Transverse colon (tissue), 4 donors: ENCODE results near the gene MEGF8. TPM values are rescaled to one million over a fixed set of nuclear protein-coding genes. Genes with fewer than 3 reads are reported as not detected.

ENCODE experiments used
- DNase-seq: peaks from one replicate; pipeline ENCODE4 v3.0.0-alpha.2; 2019
- H3K27ac ChIP-seq, 4 donors: fragments of 200-600 bp; sonication (generic); 2 replicates each; pipeline ENCODE4 v1.5.1; 2016 to 2018; ENCODE audit warnings: inconsistent platforms in 4 of 4
- H3K27me3 ChIP-seq: fragments of 200-600 bp; sonication (generic); 2 replicates; pipeline ENCODE4 v1.5.1; 2017; ENCODE audit warnings: inconsistent platforms
- H3K36me3 ChIP-seq, 4 donors: fragments of 200-600 bp; sonication (generic); 2 replicates each; pipeline ENCODE4 v1.5.1; 2017 to 2019; ENCODE audit warnings: inconsistent platforms in 4 of 4
- H3K4me1 ChIP-seq, 4 donors: fragments of 200-600 bp; sonication (generic); 2 replicates each; pipeline ENCODE4 v1.5.1; 2017 to 2020; ENCODE audit warnings: inconsistent platforms in 4 of 4
- H3K4me3 ChIP-seq, 4 donors: fragments of 200-600 bp; sonication (generic); 1 replicate in 1 of 4; 2 replicates in 3 of 4; pipeline versions ENCODE4 v1.5.1 to v1.6.1; 2017 to 2019; ENCODE audit warnings: inconsistent platforms in 4 of 4
- H3K9me3 ChIP-seq, 2 donors: fragments of 200-600 bp; sonication (generic); 2 replicates each; pipeline ENCODE4 v1.5.1; 2017 to 2019; ENCODE audit warnings: inconsistent platforms in 2 of 2
- POLR2A ChIP-seq: fragments of 450-650 bp; IDR thresholded peaks from one replicate; pipeline ENCODE4 v1.6.1; 2016; ENCODE audit warnings: antibody characterized with exemption, mild to moderate bottlenecking, moderate library complexity
- POLR2AphosphoS5 ChIP-seq, 3 donors: sonication (generic); formaldehyde crosslinking; IDR thresholded peaks; one replicate each; pipeline ENCODE4 v1.6.1; 2016; ENCODE audit warnings: antibody characterized with exemption in 3 of 3
- WGBS, 2 donors: methylation state at CpG; one replicate each; pipeline ENCODE4 v1.1.5; 2018; ENCODE audit warnings: low coverage in 1 of 2; 5-methylcytosine and 5-hydroxymethylcytosine counted together
- in situ Hi-C, 4 donors: fragments of 200-750 bp; cut with MboI; loops; one replicate each; pipeline versions ENCODE4 v1.15.0 to v1.15.1; 2017; ENCODE audit warnings: low sequenced_read_pairs in 3 of 4, low pct_ligation_motif_present in 1 of 4, low pct_unique_long_range_greater_than_20kb in 1 of 4
- intact Hi-C: fragments of 100-400 bp; cut with DNase I; formaldehyde crosslinking; loops from one replicate; pipeline ENCODE4 v1.15.1; 2023; ENCODE audit warnings: low total_unique reads
- small RNA-seq, 4 donors: library from RNA; depleted of rRNA; stranded (forward); fragments of <200 nt; gene quantifications; one replicate each; pipeline ENCODE3, GENCODE V24; 2016
- total RNA-seq, 4 donors: library from RNA; depleted of rRNA; stranded (reverse); fragments of >200 nt; gene quantifications; one replicate each; pipeline ENCODE4 v1.1.0, GENCODE V29; 2016

Gene MEGF8
- total RNA-seq, 4 donors from 2014 or later, result 15.3 to 40.4 (median 22.8) TPM

DNA sequence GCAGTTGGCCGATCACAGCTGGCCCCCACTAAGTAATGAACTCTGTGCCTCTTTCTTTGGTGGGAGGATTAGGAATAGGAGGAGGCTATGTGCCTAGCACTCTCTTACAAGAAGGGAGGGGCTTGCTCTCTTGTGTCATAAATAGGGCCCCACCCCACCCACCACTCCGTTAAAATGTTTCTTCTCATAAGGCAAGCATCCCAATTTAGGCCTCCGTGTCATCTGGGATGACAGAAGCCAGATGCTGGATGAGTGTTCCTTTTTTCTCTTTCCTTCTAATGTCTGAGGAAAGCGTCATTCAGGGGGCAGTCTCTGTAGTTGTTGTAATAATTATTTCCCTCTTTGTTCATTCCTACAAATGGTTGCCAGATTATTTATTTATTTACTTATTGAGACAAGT is 101.9 kb downstream of the MEGF8 start, which contains the start of gene LIPE:
Gene LIPE (minus strand): TSS at position 76 of the 400 bp plus-strand sequence. CDS start 239 bp downstream, outside the sequence.
- DNase-seq, result no peak
- TF ChIP-seq POLR2AphosphoS5 (IDR thresholded peaks at IDR 0.05) (peak in 1 of 3 donors; percentile 20), POLR2A (no peak)
- WGBS, 2 donors, result 64 to 76% methylated on average over 2 to 4 of the region's 4 CpGs
- Histone ChIP-seq H3K4me3 (no peak within 1 kb of the TSS), H3K4me1 (peaks cover 5 to 20% (median 16%) of the 10 kb centered on the region in 4 donors), H3K27ac (no peak within 1 kb of the TSS), H3K36me3 (no peaks in the 10 kb centered on the region), H3K9me3 (no peaks in the 10 kb centered on the region), H3K27me3 (no peaks in the 10 kb centered on the region)
- in situ Hi-C loops (no loop called here), intact Hi-C loops (no loop called here)

Small RNA genes lying within 50 kb of the gene (small RNA-seq; reads per million reads assigned to genes)
- 0 reads per million in 4 donors for gene MIR8077

Other genes starting within 250 kb of the MEGF8 start
- gene ZNF574, start 249.5 kb upstream of the MEGF8 start, total RNA-seq, result 10 to 100 TPM in 3 of 4 donors, 1 to 10 TPM in 1; 8.0 to 18.7 (median 16.5) TPM
- gene POU2F2, start 193.2 kb upstream of the MEGF8 start, total RNA-seq, result 1 to 10 TPM in 3 of 4 donors, under 1 TPM in 1; 0.96 to 7.1 (median 3.4) TPM
- gene DEDD2, start 108.0 kb upstream of the MEGF8 start, total RNA-seq, result 10 to 100 TPM; 52.2 to 90.8 (median 63.0) TPM
- 10 to 100 TPM in 1 of 4 donors, 1 to 10 TPM in 3; 6.4 to 19.5 (median 6.8) TPM for gene ZNF526, start 105.3 kb upstream of the MEGF8 start, total RNA-seq
- 10 to 100 TPM; 10.7 to 46.4 (median 31.0) TPM for gene GSK3A, start 83.0 kb upstream of the MEGF8 start, total RNA-seq
- gene ERF, start 70.5 kb upstream of the MEGF8 start, total RNA-seq, result 10 to 100 TPM; 20.9 to 67.3 (median 30.5) TPM
- 10 to 100 TPM; 35.1 to 96.5 (median 43.6) TPM for gene CIC, start 56.4 kb upstream of the MEGF8 start, total RNA-seq
- gene PRR19, start 23.5 kb upstream of the MEGF8 start, total RNA-seq, result under 1 TPM in 2 of 4 donors, not detected in 2; 0.41 to 0.79 TPM
- gene PAFAH1B3, start 23.0 kb upstream of the MEGF8 start, total RNA-seq, result 10 to 100 TPM in 3 of 4 donors, not detected in 1; 16.7 to 35.2 (median 24.4) TPM
- not detected for gene TMEM145, start 12.3 kb upstream of the MEGF8 start, total RNA-seq
- gene CNFN, start 64.7 kb downstream of the MEGF8 start, total RNA-seq, result 1 to 10 TPM in 1 of 4 donors, not detected in 3; 2.7 TPM
- 10 to 100 TPM in 3 of 4 donors, 1 to 10 TPM in 1; 7.1 to 60.2 (median 25.9) TPM for gene LIPE, start 101.8 kb downstream of the MEGF8 start, total RNA-seq
- not detected for gene CXCL17, start 117.3 kb downstream of the MEGF8 start, total RNA-seq
- gene CEACAM1, start 202.8 kb downstream of the MEGF8 start, total RNA-seq, result 100 to 1,000 TPM in 3 of 4 donors, 10 to 100 TPM in 1; 38.6 to 835 (median 564) TPM